Cardiac septum (tissue), 1 donor: ENCODE data around the gene CLSTN1. TPM values are rescaled to one million over a fixed set of nuclear protein-coding genes. Genes with fewer than 3 reads are reported as not detected.
"Not testable (repeated sequence)": the region's sequence is repeated elsewhere in the genome, so short reads cannot be mapped to it uniquely, and the experiment has no call there.

Source experiments
- DNase-seq: peaks from one replicate; pipeline ENCODE4 v3.0.0-alpha.2; 2020; ENCODE audit warnings: low spot score
- intact Hi-C: fragments of 100-400 bp; cut with DNase I; formaldehyde crosslinking; loops from one replicate; pipeline ENCODE4 v1.14.0; 2022
- total RNA-seq: library from RNA; stranded (reverse); fragmentation: NEBNext Ultra II Directional; extraction: Animal tissue kit (Norgen Biotek cat#: 25700); gene quantifications from one replicate; pipeline ENCODE4 v1.2.1, GENCODE V29; 2021
- donor health status: DM: no; HTN: no; CAD: no.

The CLSTN1 gene
- total RNA-seq, 1 donor from 2014 or later, result 59.1 TPM

- intact Hi-C loops, result not testable (repeated sequence)
- DNase-seq, result peak; percentile 17
Measured at GRCh38 chr1:9748391-9748790, 75.4 kb downstream of the CLSTN1 start.

GRCh38 chr1:9746651-9747050, 77.1 kb downstream of the CLSTN1 start:
- DNase-seq, result no peak
- intact Hi-C loops, result no loop called here

GRCh38 chr1:9746211-9746610, 77.6 kb downstream of the CLSTN1 start:
- DNase-seq, result no peak
- intact Hi-C loops, result no loop called here

- intact Hi-C loops, result no loop called here
- DNase-seq, result no peak
Measured at GRCh38 chr1:9744106-9744799, 79.5 kb downstream of the CLSTN1 start.

- DNase-seq, result no peak
- intact Hi-C loops, result no loop called here
Measured at GRCh38 chr1:9737671-9738070, 86.1 kb downstream of the CLSTN1 start.

- intact Hi-C loops, result no loop called here
- DNase-seq, result no peak
Measured at GRCh38 chr1:9737057-9737456, 86.7 kb downstream of the CLSTN1 start.

- intact Hi-C loops, result no loop called here
- no peak for DNase-seq
Measured at GRCh38 chr1:9736241-9736640, 87.5 kb downstream of the CLSTN1 start.

GRCh38 chr1:9735800-9736199, 88.0 kb downstream of the CLSTN1 start:
- intact Hi-C loops, result no loop called here
- DNase-seq, result no peak

GRCh38 chr1:9733160-9733789, 90.5 kb downstream of the CLSTN1 start:
- intact Hi-C loops, result no loop called here
- no peak for DNase-seq

GRCh38 chr1:9732123-9732971, 91.4 kb downstream of the CLSTN1 start:
- DNase-seq, result no peak
- intact Hi-C loops, result no loop called here

GRCh38 chr1:9731561-9731960, 92.2 kb downstream of the CLSTN1 start:
- intact Hi-C loops, result no loop called here
- no peak for DNase-seq

- intact Hi-C loops, result no loop called here
- DNase-seq, result no peak
Measured at GRCh38 chr1:9731051-9731537, 92.7 kb downstream of the CLSTN1 start.

- DNase-seq, result peak; percentile 92
- intact Hi-C loops, result no loop called here
Measured at GRCh38 chr1:9730096-9730901, 93.5 kb downstream of the CLSTN1 start.

- intact Hi-C loops, result no loop called here
- no peak for DNase-seq
Measured at GRCh38 chr1:9729523-9729922, 94.2 kb downstream of the CLSTN1 start.

GRCh38 chr1:9728451-9729295, 95.1 kb downstream of the CLSTN1 start:
- intact Hi-C loops, result no loop called here
- DNase-seq, result no peak

GRCh38 chr1:9726905-9727595, 96.7 kb downstream of the CLSTN1 start:
- no peak for DNase-seq
- intact Hi-C loops, result no loop called here

- DNase-seq, result no peak
- intact Hi-C loops, result no loop called here
Measured at GRCh38 chr1:9726406-9726805, 97.4 kb downstream of the CLSTN1 start.
